Measurements from ENCODE around the gene UBA7.

DNA sequence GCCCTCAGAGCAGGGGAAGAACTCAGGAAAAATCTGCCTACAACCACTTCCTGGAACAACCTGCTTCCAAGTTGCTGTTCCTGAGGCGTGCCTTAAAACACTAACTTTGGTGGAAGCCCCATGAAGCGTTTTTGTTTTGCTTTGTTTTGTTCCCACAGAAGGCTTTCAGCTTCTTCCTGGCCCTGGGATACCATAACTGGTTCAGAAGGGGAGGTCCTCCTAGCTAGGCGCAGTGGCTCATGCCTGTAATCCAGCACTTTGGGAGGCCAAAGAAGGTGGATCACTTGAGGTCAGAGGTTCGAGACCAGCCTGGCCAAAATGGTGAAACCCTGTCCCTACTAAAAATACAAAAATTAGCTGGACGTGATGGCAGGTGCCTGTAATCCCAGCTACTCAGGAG, 26.2 kb downstream of the UBA7 start:
- TF ChIP-seq FOXA3 (CRISPR knock-in tag; IDR thresholded peaks at IDR 0.05) (no peak), ISX (CRISPR knock-in tag; conservative IDR thresholded peaks at IDR 0.05) (no peak), MTF2 (CRISPR knock-in tag; IDR thresholded peaks at IDR 0.05; ENCODE audit: borderline replicate concordance) (no peak), EZH2 (conservative IDR thresholded peaks at IDR 0.05; ENCODE audit: low read depth, low read length) (no peak), ZNF143 (CRISPR knock-in tag; IDR thresholded peaks at IDR 0.05) (no peak), ZBTB20 (CRISPR knock-in tag; IDR thresholded peaks at IDR 0.05; ENCODE audit: borderline replicate concordance, low read depth) (no peak), SIN3B (IDR thresholded peaks at IDR 0.05; ENCODE audit: low read length) (no peak), MNT (IDR thresholded peaks at IDR 0.05) (no peak), TAF15 (IDR thresholded peaks at IDR 0.05; ENCODE audit: low read depth, low read length, poor library complexity, severe bottlenecking) (no peak), E2F2 (CRISPR knock-in tag; IDR thresholded peaks at IDR 0.05; ENCODE audit: borderline replicate concordance) (no peak), ATF7-NPFF (CRISPR knock-in tag; IDR thresholded peaks at IDR 0.05; ENCODE audit: low read depth) (no peak), GTF2F1 (IDR thresholded peaks at IDR 0.05; ENCODE audit: low read length) (no peak)
- TF ChIP-seq, protein P1, sequence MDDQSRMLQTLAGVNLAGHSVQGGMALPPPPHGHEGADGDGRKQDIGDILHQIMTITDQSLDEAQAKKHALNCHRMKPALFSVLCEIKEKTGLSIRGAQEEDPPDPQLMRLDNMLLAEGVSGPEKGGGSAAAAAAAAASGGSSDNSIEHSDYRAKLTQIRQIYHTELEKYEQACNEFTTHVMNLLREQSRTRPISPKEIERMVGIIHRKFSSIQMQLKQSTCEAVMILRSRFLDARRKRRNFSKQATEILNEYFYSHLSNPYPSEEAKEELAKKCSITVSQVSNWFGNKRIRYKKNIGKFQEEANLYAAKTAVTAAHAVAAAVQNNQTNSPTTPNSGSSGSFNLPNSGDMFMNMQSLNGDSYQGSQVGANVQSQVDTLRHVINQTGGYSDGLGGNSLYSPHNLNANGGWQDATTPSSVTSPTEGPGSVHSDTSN (CRISPR knock-in tag; IDR thresholded peaks at IDR 0.05; ENCODE audit: borderline replicate concordance): no peak
- TF ChIP-seq, protein P2, sequence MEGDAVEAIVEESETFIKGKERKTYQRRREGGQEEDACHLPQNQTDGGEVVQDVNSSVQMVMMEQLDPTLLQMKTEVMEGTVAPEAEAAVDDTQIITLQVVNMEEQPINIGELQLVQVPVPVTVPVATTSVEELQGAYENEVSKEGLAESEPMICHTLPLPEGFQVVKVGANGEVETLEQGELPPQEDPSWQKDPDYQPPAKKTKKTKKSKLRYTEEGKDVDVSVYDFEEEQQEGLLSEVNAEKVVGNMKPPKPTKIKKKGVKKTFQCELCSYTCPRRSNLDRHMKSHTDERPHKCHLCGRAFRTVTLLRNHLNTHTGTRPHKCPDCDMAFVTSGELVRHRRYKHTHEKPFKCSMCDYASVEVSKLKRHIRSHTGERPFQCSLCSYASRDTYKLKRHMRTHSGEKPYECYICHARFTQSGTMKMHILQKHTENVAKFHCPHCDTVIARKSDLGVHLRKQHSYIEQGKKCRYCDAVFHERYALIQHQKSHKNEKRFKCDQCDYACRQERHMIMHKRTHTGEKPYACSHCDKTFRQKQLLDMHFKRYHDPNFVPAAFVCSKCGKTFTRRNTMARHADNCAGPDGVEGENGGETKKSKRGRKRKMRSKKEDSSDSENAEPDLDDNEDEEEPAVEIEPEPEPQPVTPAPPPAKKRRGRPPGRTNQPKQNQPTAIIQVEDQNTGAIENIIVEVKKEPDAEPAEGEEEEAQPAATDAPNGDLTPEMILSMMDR (CRISPR knock-in tag; IDR thresholded peaks at IDR 0.05): no peak

Data from HepG2 (cell line).